HepG2 (cell line): Measurements from ENCODE around the gene GADL1. TPM values are rescaled to one million over a fixed set of nuclear protein-coding genes. Genes with fewer than 3 reads are reported as not detected.

Experiments used
- CEBPG ChIP-seq: IDR thresholded peaks from 2 replicates; pipeline ENCODE4 v1.6.1; 2016
- CENPBD1 ChIP-seq: sonication (generic); formaldehyde crosslinking; IDR thresholded peaks from 2 replicates; pipeline ENCODE4 v1.8.0; 2022; ENCODE audit warnings: missing genetic modification reagents, low read depth, mild to moderate bottlenecking, borderline replicate concordance
- EZH2 ChIP-seq: conservative IDR thresholded peaks from 2 replicates; pipeline ENCODE4 v1.6.1; 2012; ENCODE audit warnings: mild to moderate bottlenecking, low read depth, low read length, moderate library complexity
- MED8 ChIP-seq: sonication (generic); formaldehyde crosslinking; IDR thresholded peaks from 2 replicates; pipeline ENCODE4 v1.8.1; 2023; ENCODE audit warnings: mild to moderate bottlenecking, missing genetic modification reagents; ENCODE audit not compliant: insufficient replicate concordance
- MTF1 ChIP-seq: sonication (generic); formaldehyde crosslinking; IDR thresholded peaks from 2 replicates; pipeline ENCODE4 v1.5.0; 2020; ENCODE audit warnings: missing genetic modification reagents
- MXI1 ChIP-seq: IDR thresholded peaks from 3 replicates; pipeline ENCODE4 v1.6.1; 2012; ENCODE audit warnings: low read depth, low read length, inconsistent platforms, borderline replicate concordance
- RXRB ChIP-seq: IDR thresholded peaks from 2 replicates; pipeline ENCODE4 v1.6.1; 2016; ENCODE audit warnings: borderline replicate concordance, missing genetic modification reagents, missing compliant biosample characterization
- ZBTB14 ChIP-seq: sonication (generic); formaldehyde crosslinking; IDR thresholded peaks from 2 replicates; pipeline ENCODE4 v1.4.0; 2020; ENCODE audit warnings: missing genetic modification reagents
- ZBTB7A ChIP-seq: sonication (generic); formaldehyde crosslinking; IDR thresholded peaks from 2 replicates; pipeline ENCODE4 v1.8.0; 2022; ENCODE audit warnings: mild to moderate bottlenecking, missing genetic modification reagents
- ZFY ChIP-seq: sonication (generic); formaldehyde crosslinking; IDR thresholded peaks from 2 replicates; pipeline ENCODE4 v1.4.0; 2020; ENCODE audit warnings: missing genetic modification reagents
- ZKSCAN5 ChIP-seq: sonication (generic); formaldehyde crosslinking; IDR thresholded peaks from 2 replicates; pipeline ENCODE4 v1.5.1; 2020; ENCODE audit warnings: mild to moderate bottlenecking, missing genetic modification reagents
- ZNF121 ChIP-seq: sonication (generic); formaldehyde crosslinking; IDR thresholded peaks from 2 replicates; pipeline ENCODE4 v1.5.0; 2020; ENCODE audit warnings: mild to moderate bottlenecking, missing genetic modification reagents
- ZNF552 ChIP-seq: sonication (generic); formaldehyde crosslinking; IDR thresholded peaks from 2 replicates; pipeline ENCODE4 v1.9.0; 2022; ENCODE audit warnings: missing genetic modification reagents, mild to moderate bottlenecking, borderline replicate concordance
- polyA plus RNA-seq, 8 experiments: library from polyadenylated mRNA; depleted of rRNA in 3 of 8; stranded (reverse) in 7 of 8; unstranded in 1 of 8; fragments of >200 nt; fragmentation: Illumina TruSeq in 4 of 8; extraction: Trizol in 4 of 8; gene quantifications; 2 replicates each; pipeline versions ENCODE4 v1.2.1 to v1.2.3, GENCODE V29; 2011 to 2016; ENCODE audit warnings: low read depth in 4 of 8, missing spikeins in 1 of 8, mixed read lengths in 1 of 8; ENCODE audit not compliant: insufficient read depth in 1 of 8
- total RNA-seq, 5 experiments: library from RNA; depleted of rRNA; stranded (reverse); fragments of >200 nt; fragmentation: Illumina TruSeq; extraction: Trizol; gene quantifications; 2 replicates each; pipeline ENCODE4 v1.2.3, GENCODE V29; 2016; ENCODE audit warnings: low read depth in 1 of 5
- TF ChIP-seq, protein P1 (sequence below): sonication (generic); formaldehyde crosslinking; IDR thresholded peaks from 2 replicates; pipeline ENCODE4 v1.9.0; 2022; ENCODE audit warnings: missing genetic modification reagents, mild to moderate bottlenecking, borderline replicate concordance
- TF ChIP-seq, protein P2 (sequence below): sonication (generic); formaldehyde crosslinking; IDR thresholded peaks from 2 replicates; pipeline ENCODE4 v1.8.0; 2023; ENCODE audit warnings: mild to moderate bottlenecking, missing genetic modification reagents
- TF ChIP-seq, protein P3 (sequence below): sonication (generic); formaldehyde crosslinking; IDR thresholded peaks from 2 replicates; pipeline ENCODE4 v1.4.0; 2020; ENCODE audit warnings: missing genetic modification reagents, borderline replicate concordance
- TF ChIP-seq, protein P4 (sequence below): sonication (generic); formaldehyde crosslinking; IDR thresholded peaks from 2 replicates; pipeline ENCODE4; 2020; ENCODE audit warnings: missing genetic modification reagents, mild to moderate bottlenecking, borderline replicate concordance

Gene GADL1
- total and polyA plus RNA-seq, 2 of the 13 experiments (the other 11 are each of a cell fraction or from before 2014, with no cell fraction given) = not detected

- TF ChIP-seq, protein P1, sequence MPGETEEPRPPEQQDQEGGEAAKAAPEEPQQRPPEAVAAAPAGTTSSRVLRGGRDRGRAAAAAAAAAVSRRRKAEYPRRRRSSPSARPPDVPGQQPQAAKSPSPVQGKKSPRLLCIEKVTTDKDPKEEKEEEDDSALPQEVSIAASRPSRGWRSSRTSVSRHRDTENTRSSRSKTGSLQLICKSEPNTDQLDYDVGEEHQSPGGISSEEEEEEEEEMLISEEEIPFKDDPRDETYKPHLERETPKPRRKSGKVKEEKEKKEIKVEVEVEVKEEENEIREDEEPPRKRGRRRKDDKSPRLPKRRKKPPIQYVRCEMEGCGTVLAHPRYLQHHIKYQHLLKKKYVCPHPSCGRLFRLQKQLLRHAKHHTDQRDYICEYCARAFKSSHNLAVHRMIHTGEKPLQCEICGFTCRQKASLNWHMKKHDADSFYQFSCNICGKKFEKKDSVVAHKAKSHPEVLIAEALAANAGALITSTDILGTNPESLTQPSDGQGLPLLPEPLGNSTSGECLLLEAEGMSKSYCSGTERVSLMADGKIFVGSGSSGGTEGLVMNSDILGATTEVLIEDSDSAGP (CRISPR knock-in tag) = no peak
- TF ChIP-seq, protein P2, sequence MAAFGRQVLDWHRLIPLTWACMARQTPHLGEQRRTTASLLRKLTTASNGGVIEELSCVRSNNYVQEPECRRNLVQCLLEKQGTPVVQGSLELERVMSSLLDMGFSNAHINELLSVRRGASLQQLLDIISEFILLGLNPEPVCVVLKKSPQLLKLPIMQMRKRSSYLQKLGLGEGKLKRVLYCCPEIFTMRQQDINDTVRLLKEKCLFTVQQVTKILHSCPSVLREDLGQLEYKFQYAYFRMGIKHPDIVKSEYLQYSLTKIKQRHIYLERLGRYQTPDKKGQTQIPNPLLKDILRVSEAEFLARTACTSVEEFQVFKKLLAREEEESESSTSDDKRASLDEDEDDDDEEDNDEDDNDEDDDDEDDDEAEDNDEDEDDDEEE = no peak
- TF ChIP-seq MTF1 (CRISPR knock-in tag) (no peak), CENPBD1 (CRISPR knock-in tag) (no peak), MXI1 (no peak), CEBPG (CRISPR knock-in tag) (peak; percentile 41; the same call in 1 of the 2 replicates), ZKSCAN5 (CRISPR knock-in tag) (no peak), ZBTB14 (no peak), EZH2 (no peak), RXRB (CRISPR knock-in tag) (peak; percentile 65; the same call in 1 of the 2 replicates), ZNF121 (CRISPR knock-in tag) (no peak), ZNF552 (CRISPR knock-in tag) (no peak), MED8 (CRISPR knock-in tag) (no peak), ZBTB7A (CRISPR knock-in tag) (no peak), ZFY (CRISPR knock-in tag) (no peak)
- TF ChIP-seq, protein P3, sequence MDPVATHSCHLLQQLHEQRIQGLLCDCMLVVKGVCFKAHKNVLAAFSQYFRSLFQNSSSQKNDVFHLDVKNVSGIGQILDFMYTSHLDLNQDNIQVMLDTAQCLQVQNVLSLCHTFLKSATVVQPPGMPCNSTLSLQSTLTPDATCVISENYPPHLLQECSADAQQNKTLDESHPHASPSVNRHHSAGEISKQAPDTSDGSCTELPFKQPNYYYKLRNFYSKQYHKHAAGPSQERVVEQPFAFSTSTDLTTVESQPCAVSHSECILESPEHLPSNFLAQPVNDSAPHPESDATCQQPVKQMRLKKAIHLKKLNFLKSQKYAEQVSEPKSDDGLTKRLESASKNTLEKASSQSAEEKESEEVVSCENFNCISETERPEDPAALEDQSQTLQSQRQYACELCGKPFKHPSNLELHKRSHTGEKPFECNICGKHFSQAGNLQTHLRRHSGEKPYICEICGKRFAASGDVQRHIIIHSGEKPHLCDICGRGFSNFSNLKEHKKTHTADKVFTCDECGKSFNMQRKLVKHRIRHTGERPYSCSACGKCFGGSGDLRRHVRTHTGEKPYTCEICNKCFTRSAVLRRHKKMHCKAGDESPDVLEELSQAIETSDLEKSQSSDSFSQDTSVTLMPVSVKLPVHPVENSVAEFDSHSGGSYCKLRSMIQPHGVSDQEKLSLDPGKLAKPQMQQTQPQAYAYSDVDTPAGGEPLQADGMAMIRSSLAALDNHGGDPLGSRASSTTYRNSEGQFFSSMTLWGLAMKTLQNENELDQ (CRISPR knock-in tag) = no peak
- TF ChIP-seq, protein P4, sequence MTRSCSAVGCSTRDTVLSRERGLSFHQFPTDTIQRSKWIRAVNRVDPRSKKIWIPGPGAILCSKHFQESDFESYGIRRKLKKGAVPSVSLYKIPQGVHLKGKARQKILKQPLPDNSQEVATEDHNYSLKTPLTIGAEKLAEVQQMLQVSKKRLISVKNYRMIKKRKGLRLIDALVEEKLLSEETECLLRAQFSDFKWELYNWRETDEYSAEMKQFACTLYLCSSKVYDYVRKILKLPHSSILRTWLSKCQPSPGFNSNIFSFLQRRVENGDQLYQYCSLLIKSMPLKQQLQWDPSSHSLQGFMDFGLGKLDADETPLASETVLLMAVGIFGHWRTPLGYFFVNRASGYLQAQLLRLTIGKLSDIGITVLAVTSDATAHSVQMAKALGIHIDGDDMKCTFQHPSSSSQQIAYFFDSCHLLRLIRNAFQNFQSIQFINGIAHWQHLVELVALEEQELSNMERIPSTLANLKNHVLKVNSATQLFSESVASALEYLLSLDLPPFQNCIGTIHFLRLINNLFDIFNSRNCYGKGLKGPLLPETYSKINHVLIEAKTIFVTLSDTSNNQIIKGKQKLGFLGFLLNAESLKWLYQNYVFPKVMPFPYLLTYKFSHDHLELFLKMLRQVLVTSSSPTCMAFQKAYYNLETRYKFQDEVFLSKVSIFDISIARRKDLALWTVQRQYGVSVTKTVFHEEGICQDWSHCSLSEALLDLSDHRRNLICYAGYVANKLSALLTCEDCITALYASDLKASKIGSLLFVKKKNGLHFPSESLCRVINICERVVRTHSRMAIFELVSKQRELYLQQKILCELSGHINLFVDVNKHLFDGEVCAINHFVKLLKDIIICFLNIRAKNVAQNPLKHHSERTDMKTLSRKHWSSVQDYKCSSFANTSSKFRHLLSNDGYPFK (CRISPR knock-in tag) = no peak
Observed at GRCh38 chr3:30720586-30721313, 173.7 kb downstream of the GADL1 start (continued).
